ENCODE results near the gene PAX8. TPM values are rescaled to one million over a fixed set of nuclear protein-coding genes. Genes with fewer than 3 reads are reported as not detected.

Gene PAX8
- total RNA-seq, 1 donor from 2014 or later = 56.9 TPM

GRCh38 chr2:113232740-113233139 lies 46.0 kb downstream of the PAX8 start:
- no peak for TF ChIP-seq CTCF (conservative IDR thresholded peaks at IDR 0.05)
- Mint-ChIP-seq H3K27ac (no peak overlapping the region), H3K4me1 (ENCODE audit: unreplicated experiment) (peaks cover 20% of the 10 kb centered on the region), H3K9me3 (no peaks in the 10 kb centered on the region), H3K4me3 (no peak overlapping the region), H3K27me3 (no peaks in the 10 kb centered on the region), H3K36me3 (no peaks in the 10 kb centered on the region)
- DNase-seq (ENCODE audit: extremely low spot score, unreplicated experiment) = no peak

- peaks cover 24% of the 10 kb centered on the region for H3K4me1 Mint-ChIP-seq (ENCODE audit: unreplicated experiment)
- no peaks in the 10 kb centered on the region for H3K9me3 Mint-ChIP-seq
- no peaks in the 10 kb centered on the region for H3K36me3 Mint-ChIP-seq
- TF ChIP-seq CTCF (conservative IDR thresholded peaks at IDR 0.05) = no peak
- H3K27ac Mint-ChIP-seq = no peak overlapping the region
- H3K27me3 Mint-ChIP-seq = no peaks in the 10 kb centered on the region
- no peak overlapping the region for H3K4me3 Mint-ChIP-seq
- DNase-seq (ENCODE audit: extremely low spot score, unreplicated experiment) = no peak
These were observed 46.6 kb downstream of the PAX8 start for GRCh38 chr2:113232123-113232522.

GRCh38 chr2:113231064-113231463 lies 47.7 kb downstream of the PAX8 start:
- peaks cover 25% of the 10 kb centered on the region for H3K4me1 Mint-ChIP-seq (ENCODE audit: unreplicated experiment)
- H3K9me3 Mint-ChIP-seq = no peaks in the 10 kb centered on the region
- no peak overlapping the region for H3K4me3 Mint-ChIP-seq
- no peak overlapping the region for H3K27ac Mint-ChIP-seq
- no peak for TF ChIP-seq CTCF (conservative IDR thresholded peaks at IDR 0.05)
- H3K36me3 Mint-ChIP-seq = no peaks in the 10 kb centered on the region
- no peak for DNase-seq (ENCODE audit: extremely low spot score, unreplicated experiment)
- H3K27me3 Mint-ChIP-seq = no peaks in the 10 kb centered on the region

- H3K4me1 Mint-ChIP-seq (ENCODE audit: unreplicated experiment) = peaks cover 27% of the 10 kb centered on the region
- no peak overlapping the region for H3K27ac Mint-ChIP-seq
- H3K27me3 Mint-ChIP-seq = no peaks in the 10 kb centered on the region
- DNase-seq (ENCODE audit: extremely low spot score, unreplicated experiment) = no peak
- no peak for TF ChIP-seq CTCF (conservative IDR thresholded peaks at IDR 0.05)
- no peak overlapping the region for H3K4me3 Mint-ChIP-seq
- H3K36me3 Mint-ChIP-seq = no peaks in the 10 kb centered on the region
- H3K9me3 Mint-ChIP-seq = no peaks in the 10 kb centered on the region
These were observed 48.2 kb downstream of the PAX8 start for GRCh38 chr2:113230531-113230930.

GRCh38 chr2:113229795-113230194 lies 48.9 kb downstream of the PAX8 start:
- DNase-seq (ENCODE audit: extremely low spot score, unreplicated experiment) = no peak
- TF ChIP-seq CTCF (conservative IDR thresholded peaks at IDR 0.05) = no peak
- Mint-ChIP-seq H3K4me3 (no peak overlapping the region), H3K27me3 (no peaks in the 10 kb centered on the region), H3K36me3 (no peaks in the 10 kb centered on the region), H3K9me3 (no peaks in the 10 kb centered on the region), H3K4me1 (ENCODE audit: unreplicated experiment) (peaks cover 33% of the 10 kb centered on the region), H3K27ac (no peak overlapping the region)
